ENCODE results near the gene CCDC138. TPM values are rescaled to one million over a fixed set of nuclear protein-coding genes. Genes with fewer than 3 reads are reported as not detected.
A peak's percentile ranks its signal among the peaks of the same experiment; 100 is the strongest.

CCDC138 gene, protein sequence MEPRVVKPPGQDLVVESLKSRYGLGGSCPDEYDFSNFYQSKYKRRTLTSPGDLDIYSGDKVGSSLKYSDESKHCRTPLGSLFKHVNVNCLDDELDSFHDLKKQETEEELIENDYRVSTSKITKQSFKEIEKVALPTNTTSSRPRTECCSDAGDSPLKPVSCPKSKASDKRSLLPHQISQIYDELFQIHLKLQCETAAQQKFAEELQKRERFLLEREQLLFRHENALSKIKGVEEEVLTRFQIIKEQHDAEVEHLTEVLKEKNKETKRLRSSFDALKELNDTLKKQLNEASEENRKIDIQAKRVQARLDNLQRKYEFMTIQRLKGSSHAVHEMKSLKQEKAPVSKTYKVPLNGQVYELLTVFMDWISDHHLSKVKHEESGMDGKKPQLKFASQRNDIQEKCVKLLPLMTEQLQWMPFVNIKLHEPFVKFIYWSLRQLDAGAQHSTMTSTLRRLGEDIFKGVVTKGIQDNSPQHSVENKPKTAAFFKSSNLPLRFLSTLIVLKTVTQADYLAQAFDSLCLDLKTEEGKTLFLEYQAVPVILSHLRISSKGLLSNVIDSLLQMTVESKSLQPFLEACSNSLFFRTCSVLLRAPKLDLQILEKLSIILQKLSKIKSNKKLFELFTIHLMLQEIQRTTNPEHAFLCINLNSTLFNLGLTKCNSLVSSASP
- total RNA-seq (2016; rRNA removed; fragmentation: Illumina TruSeq; extraction: Trizol), result 32.5 and 44.3 TPM in 2 replicates
- total RNA-seq (2016; cell fraction: cytosol; rRNA removed; fragmentation: Illumina TruSeq; extraction: Trizol; ENCODE audit: low read depth), result 31.4 and 38.1 TPM in 2 replicates
- total RNA-seq (2016; cell fraction: insoluble cytoplasmic fraction; rRNA removed; fragmentation: Illumina TruSeq; extraction: Trizol), result 34.4 and 42.7 TPM in 2 replicates
- total RNA-seq (2016; cell fraction: membrane; rRNA removed; fragmentation: Illumina TruSeq; extraction: Trizol), result 25.4 and 30.0 TPM in 2 replicates
- 36.9 and 38.4 TPM in 2 replicates for total RNA-seq (2016; cell fraction: nucleus; rRNA removed; fragmentation: Illumina TruSeq; extraction: Trizol)
- 4.1 and 5.6 TPM in 2 replicates for polyA plus RNA-seq (2011; rRNA removed)
- polyA plus RNA-seq (2011; cell fraction: cytosol; rRNA removed), result 2.0 and 3.1 TPM in 2 replicates
- polyA plus RNA-seq (2011; cell fraction: nucleus; rRNA removed), result 3.6 and 5.6 TPM in 2 replicates
- 7.3 and 9.7 TPM in 2 replicates for polyA plus RNA-seq (2012)
- polyA plus RNA-seq (2016; cell fraction: cytosol; fragmentation: Illumina TruSeq; extraction: Trizol; ENCODE audit: low read depth), result 2.2 and 3.0 TPM in 2 replicates
- polyA plus RNA-seq (2016; cell fraction: insoluble cytoplasmic fraction; fragmentation: Illumina TruSeq; extraction: Trizol; ENCODE audit: low read depth), result 23.6 and 26.3 TPM in 2 replicates
- polyA plus RNA-seq (2016; cell fraction: membrane; fragmentation: Illumina TruSeq; extraction: Trizol; ENCODE audit: low read depth), result 3.6 and 4.9 TPM in 2 replicates
- 21.7 and 22.3 TPM in 2 replicates for polyA plus RNA-seq (2016; cell fraction: nucleus; fragmentation: Illumina TruSeq; extraction: Trizol; ENCODE audit: insufficient read depth, low read depth)
- 6.6 and 12.6 TPM in 2 replicates for polyA minus RNA-seq (2011; rRNA and poly(A)+ RNA removed; ENCODE audit: low replicate concordance)
- polyA minus RNA-seq (2011; cell fraction: cytosol; rRNA and poly(A)+ RNA removed), result 5.5 and 5.9 TPM in 2 replicates
- 34.2 and 34.6 TPM in 2 replicates for polyA minus RNA-seq (2011; cell fraction: nucleus; rRNA and poly(A)+ RNA removed)
- percentile 78 among the genes with signal in this experiment for Bru-seq, nascent RNA
- percentile 73 among the genes with signal in this experiment for BruChase-seq, experiment 1, labeled RNA remaining after a 6-hour chase
- percentile 81 among the genes with signal in this experiment for BruChase-seq, experiment 2, labeled RNA remaining after a 2-hour chase
- long read RNA-seq, experiment 1, transcript CCDC138-201 (15 exons, 2,383 nt), result major isoform, 6 of 29 reads
- long read RNA-seq, experiment 1, partial matches to known transcripts, result 6 of 29 reads
- long read RNA-seq, experiment 1, other reads (novel, unspliced or antisense), result 13 of 29 reads
- long read RNA-seq, experiment 2, partial matches to known transcripts, result 5 of 11 reads
- long read RNA-seq, experiment 2, other reads (novel, unspliced or antisense), result 3 of 11 reads

DNA sequence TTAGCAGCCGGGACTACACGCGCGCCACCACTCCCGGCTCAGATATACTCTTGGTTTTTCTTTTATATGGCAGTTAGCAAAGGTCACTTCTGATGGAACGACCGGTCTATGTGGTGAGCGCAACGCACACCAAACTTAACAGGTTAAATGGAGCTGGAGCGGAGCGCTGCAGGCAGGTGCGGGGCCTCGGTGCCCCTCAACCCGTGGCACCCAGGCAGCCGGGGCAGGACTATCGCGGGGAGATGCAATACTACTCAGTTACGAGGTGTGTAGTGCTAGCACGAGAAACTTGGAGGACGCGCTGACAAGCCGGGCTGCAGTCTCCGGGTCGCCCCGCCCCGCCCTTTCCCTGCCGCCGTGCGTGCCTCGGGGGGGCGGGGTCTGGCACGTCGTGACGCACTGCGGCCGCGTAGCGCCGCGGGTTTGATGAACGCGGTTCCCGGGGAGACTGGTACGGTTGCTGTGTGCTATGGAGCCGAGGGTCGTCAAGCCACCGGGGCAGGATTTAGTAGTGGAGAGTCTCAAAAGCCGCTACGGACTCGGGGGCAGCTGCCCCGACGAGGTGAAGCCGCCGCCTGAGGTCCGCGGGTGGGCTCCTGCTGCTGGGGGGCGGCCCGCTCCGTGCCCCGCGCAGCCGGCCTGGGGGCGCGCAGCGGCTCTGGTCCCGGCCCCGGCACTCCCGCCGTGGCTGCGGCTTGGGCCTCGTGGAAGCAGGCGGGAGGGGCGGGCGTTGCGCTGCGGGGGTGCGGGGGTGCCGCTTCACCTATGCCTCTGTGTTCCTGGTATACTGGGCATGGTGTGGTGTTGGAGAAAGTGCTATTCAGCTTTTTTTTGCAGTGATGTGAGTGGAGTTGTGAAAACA lies at the start of gene CCDC138:
TSS of gene CCDC138 (plus strand) at position 418 of the 862 bp plus-strand sequence. CDS start at position 470, 52 bp downstream.
- Histone ChIP-seq H3K27ac (ENCODE audit: extremely low read length, insufficient read depth, low read length) (peak within 1 kb of the TSS; percentile 81), H3K4me2 (ENCODE audit: low read depth, low read length) (peak within 1 kb of the TSS; percentile 94), H3K36me3 (replicated peaks in 1 of 2; ENCODE audit: control insufficient read depth in 1 of 2, insufficient read depth in 2 of 2, low read length in 2 of 2) (peaks cover 11 to 37% of the 10 kb centered on the region in 2 experiments), H3K4me3 (replicated peaks in 1 of 3; ENCODE audit: insufficient read depth in 1 of 3, low read depth in 2 of 3, low read length in 3 of 3) (peak within 1 kb of the TSS; percentile 82 to 87 (median 87)), H3K4me1 (ENCODE audit: insufficient read depth, low read length) (peaks cover 28% of the 10 kb centered on the region), H3K79me2 (ENCODE audit: insufficient read depth, low read length) (peaks cover 17% of the 10 kb centered on the region), H3K27me3 (ENCODE audit: control insufficient read depth in 1 of 2, insufficient read depth in 2 of 2, low read length in 2 of 2) (no peaks in the 10 kb centered on the region), H4K20me1 (ENCODE audit: insufficient read depth, low read length) (no peaks in the 10 kb centered on the region), H3K9ac (ENCODE audit: insufficient read depth, low read depth, low read length) (peak within 1 kb of the TSS; percentile 84), H3K9me3 (ENCODE audit: low read length) (no peaks in the 10 kb centered on the region), H2AFZ (ENCODE audit: low read length) (peak within 1 kb of the TSS; percentile 20)
- ChIA-PET POLR2A (no interaction called here), CTCF (ENCODE audit: low intra/inter-chr PET ratio, low total read pairs) (no interaction called here)
- in situ Hi-C loops (cut with HindIII; ENCODE audit: extremely low pct_ligation_motif_present, low pct_unique_long_range_greater_than_20kb) (no loop called here), intact Hi-C loops (cut with micrococcal nuclease; ENCODE audit: unreplicated experiment) (loop anchor here (2.0 to 5.0 kb wide), 2 partner anchors 68 to 201 kb away; partner anchors contain the start of genes EDAR and RANBP2)
- peak; percentile 87 for DNase-seq (ENCODE audit: low spot score)
- FAIRE-seq, result no peak
- BruUV-seq (replicated peaks), result no TSS peak
- peak; percentile 98 for ATAC-seq
- WGBS (ENCODE audit: low lambda C conversion rate), result under 1% methylated on average over 45 of the region's 78 CpGs
- TF ChIP-seq, protein P1, sequence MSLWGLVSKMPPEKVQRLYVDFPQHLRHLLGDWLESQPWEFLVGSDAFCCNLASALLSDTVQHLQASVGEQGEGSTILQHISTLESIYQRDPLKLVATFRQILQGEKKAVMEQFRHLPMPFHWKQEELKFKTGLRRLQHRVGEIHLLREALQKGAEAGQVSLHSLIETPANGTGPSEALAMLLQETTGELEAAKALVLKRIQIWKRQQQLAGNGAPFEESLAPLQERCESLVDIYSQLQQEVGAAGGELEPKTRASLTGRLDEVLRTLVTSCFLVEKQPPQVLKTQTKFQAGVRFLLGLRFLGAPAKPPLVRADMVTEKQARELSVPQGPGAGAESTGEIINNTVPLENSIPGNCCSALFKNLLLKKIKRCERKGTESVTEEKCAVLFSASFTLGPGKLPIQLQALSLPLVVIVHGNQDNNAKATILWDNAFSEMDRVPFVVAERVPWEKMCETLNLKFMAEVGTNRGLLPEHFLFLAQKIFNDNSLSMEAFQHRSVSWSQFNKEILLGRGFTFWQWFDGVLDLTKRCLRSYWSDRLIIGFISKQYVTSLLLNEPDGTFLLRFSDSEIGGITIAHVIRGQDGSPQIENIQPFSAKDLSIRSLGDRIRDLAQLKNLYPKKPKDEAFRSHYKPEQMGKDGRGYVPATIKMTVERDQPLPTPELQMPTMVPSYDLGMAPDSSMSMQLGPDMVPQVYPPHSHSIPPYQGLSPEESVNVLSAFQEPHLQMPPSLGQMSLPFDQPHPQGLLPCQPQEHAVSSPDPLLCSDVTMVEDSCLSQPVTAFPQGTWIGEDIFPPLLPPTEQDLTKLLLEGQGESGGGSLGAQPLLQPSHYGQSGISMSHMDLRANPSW (CRISPR knock-in tag; IDR thresholded peaks at IDR 0.05; ENCODE audit: borderline replicate concordance), result no peak; the same call in 1 of the 2 replicates
- TF ChIP-seq ASH2L (IDR thresholded peaks at IDR 0.05; ENCODE audit: insufficient read length, low read depth, low read length) (peak; percentile 100), MATR3 (CRISPR knock-in tag; IDR thresholded peaks at IDR 0.05) (no peak), POGZ (CRISPR knock-in tag; IDR thresholded peaks at IDR 0.05) (peak; percentile 93), ZFP82 (CRISPR knock-in tag; IDR thresholded peaks at IDR 0.05; ENCODE audit: borderline replicate concordance) (no peak; the same call in 1 of the 2 replicates), CREM (IDR thresholded peaks at IDR 0.05) (peak; percentile 47; the same call in 1 of the 2 replicates), CREM (CRISPR knock-in tag; IDR thresholded peaks at IDR 0.05) (no peak), ZSCAN20 (CRISPR knock-in tag; IDR thresholded peaks at IDR 0.05; ENCODE audit: borderline replicate concordance) (peak; percentile 95), NAIF1 (CRISPR knock-in tag; IDR thresholded peaks at IDR 0.05; ENCODE audit: borderline replicate concordance) (peak; percentile 78; the same call in 1 of the 2 replicates)
- TF ChIP-seq, protein P2, sequence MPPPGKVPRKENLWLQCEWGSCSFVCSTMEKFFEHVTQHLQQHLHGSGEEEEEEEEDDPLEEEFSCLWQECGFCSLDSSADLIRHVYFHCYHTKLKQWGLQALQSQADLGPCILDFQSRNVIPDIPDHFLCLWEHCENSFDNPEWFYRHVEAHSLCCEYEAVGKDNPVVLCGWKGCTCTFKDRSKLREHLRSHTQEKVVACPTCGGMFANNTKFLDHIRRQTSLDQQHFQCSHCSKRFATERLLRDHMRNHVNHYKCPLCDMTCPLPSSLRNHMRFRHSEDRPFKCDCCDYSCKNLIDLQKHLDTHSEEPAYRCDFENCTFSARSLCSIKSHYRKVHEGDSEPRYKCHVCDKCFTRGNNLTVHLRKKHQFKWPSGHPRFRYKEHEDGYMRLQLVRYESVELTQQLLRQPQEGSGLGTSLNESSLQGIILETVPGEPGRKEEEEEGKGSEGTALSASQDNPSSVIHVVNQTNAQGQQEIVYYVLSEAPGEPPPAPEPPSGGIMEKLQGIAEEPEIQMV (CRISPR knock-in tag; IDR thresholded peaks at IDR 0.05; ENCODE audit: low read depth), result peak; percentile 44; the same call in 1 of the 2 replicates

Data from HepG2 (cell line).